ENCODE measurements around the gene MIF4GD.

The MIF4GD gene

DNA sequence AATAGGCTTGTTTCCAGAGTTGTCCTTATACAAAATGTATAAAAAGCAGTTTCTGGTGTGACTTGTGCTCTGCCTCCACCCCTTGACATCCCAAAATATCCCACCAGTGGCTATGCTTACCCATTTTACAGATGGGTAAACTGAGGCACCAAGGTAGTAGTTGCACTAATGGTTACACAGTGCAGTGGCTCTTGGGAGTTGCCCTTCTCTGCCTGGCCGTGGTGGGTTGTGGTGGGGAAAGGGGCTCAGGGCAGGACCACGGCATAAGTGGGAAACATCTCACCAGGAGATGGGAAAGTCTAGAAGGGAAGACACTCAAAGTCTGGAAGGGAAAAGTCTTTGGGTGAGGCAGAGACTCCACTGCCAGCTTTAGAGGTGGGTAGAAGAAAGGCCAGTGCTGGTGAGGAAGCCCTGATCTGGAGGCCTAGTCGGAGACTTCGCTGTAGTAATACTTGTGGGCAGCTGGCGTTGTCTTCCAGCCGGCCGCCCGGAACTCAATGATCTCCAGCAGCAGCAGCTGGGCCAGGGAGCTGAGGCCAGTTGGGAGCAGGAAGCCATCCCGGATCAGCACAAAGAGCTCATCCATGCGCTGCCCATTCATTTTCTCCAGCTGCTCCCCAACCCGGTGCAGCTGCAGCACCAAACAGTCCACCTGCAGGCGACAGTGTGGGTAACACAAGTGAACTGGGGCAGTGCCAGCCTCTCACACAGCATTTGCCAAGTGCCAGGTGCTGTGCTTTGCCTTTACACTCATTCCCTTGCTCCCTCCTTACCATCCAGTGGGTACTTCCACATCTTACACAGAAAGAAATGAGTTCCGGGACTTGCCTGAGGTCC is 4.5 kb downstream of the MIF4GD start:
- TF ChIP-seq, protein P1, sequence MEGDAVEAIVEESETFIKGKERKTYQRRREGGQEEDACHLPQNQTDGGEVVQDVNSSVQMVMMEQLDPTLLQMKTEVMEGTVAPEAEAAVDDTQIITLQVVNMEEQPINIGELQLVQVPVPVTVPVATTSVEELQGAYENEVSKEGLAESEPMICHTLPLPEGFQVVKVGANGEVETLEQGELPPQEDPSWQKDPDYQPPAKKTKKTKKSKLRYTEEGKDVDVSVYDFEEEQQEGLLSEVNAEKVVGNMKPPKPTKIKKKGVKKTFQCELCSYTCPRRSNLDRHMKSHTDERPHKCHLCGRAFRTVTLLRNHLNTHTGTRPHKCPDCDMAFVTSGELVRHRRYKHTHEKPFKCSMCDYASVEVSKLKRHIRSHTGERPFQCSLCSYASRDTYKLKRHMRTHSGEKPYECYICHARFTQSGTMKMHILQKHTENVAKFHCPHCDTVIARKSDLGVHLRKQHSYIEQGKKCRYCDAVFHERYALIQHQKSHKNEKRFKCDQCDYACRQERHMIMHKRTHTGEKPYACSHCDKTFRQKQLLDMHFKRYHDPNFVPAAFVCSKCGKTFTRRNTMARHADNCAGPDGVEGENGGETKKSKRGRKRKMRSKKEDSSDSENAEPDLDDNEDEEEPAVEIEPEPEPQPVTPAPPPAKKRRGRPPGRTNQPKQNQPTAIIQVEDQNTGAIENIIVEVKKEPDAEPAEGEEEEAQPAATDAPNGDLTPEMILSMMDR (IDR thresholded peaks at IDR 0.05) = no peak
- peaks cover 1 to 32% (median 16%) of the 10 kb centered on the region in 4 donors for H3K4me1 ChIP-seq
- H3K4me3 ChIP-seq = no peak overlapping the region
- no peaks in the 10 kb centered on the region for H3K27me3 ChIP-seq
- intact Hi-C loops (cut with DNase I; ENCODE audit: low total_unique reads) = no loop called here
- no peak for DNase-seq
- no peak overlapping the region for H3K27ac ChIP-seq
- H3K9me3 ChIP-seq = no peaks in the 10 kb centered on the region
- peaks cover 18 to 47% (median 23%) of the 10 kb centered on the region in 3 donors for H3K36me3 ChIP-seq

DNA sequence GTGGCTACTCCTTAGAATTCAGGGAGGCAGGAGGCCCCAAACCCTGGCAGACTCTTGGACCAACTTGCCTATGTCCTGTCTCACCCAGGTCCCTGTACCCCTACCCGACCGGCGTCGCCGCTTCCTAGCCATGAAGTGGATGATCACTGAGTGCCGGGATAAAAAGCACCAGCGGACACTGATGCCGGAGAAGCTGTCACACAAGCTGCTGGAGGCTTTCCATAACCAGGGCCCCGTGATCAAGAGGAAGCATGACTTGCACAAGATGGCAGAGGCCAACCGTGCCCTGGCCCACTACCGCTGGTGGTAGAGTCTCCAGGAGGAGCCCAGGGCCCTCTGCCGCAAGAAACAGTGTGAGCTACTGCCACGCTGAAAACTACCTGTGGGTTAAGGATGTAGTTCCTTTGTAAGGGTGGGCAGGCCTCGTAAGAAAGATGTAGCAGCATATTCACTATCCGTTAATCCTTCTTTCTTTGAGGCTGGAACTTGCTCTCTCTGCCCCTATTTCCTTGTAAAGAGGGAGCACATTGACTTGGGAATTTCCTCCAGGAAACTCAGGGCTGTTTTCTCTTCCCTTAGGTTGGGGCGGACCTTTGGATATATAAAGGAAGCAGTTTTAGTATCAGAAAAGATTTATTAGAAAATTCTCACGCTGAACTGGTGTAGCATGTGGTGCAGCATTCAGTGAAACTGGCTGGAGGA is 5.3 kb downstream of the MIF4GD start:
- H3K9me3 ChIP-seq = no peaks in the 10 kb centered on the region
- peaks cover 6 to 35% (median 17%) of the 10 kb centered on the region in 4 donors for H3K4me1 ChIP-seq
- no peak overlapping the region for H3K27ac ChIP-seq
- intact Hi-C loops (cut with DNase I; ENCODE audit: low total_unique reads) = no loop called here
- no peak for DNase-seq
- no peak overlapping the region for H3K4me3 ChIP-seq
- TF ChIP-seq, protein P1 (IDR thresholded peaks at IDR 0.05) = no peak
- peaks cover 18 to 47% (median 23%) of the 10 kb centered on the region in 3 donors for H3K36me3 ChIP-seq
- H3K27me3 ChIP-seq = no peaks in the 10 kb centered on the region

DNA sequence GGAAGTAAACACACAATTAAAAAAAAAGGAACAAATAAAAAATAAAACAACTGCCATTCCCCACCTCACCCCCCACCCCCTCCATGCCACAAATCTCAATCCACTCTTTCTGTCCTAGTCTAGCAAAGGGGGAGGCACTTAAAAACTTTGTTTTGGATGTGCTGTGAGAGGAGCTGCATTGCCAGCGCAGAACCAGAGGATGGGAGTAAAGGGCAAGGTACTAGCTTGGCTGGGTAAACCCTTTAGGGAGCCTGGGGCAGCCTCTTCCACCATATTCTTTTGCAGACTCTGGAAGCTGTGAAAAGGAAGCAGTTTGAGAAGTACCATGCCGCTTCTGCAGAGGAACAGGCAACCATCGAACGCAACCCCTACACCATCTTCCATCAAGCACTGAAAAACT is 8.0 kb downstream of the MIF4GD start:
- H3K4me1 ChIP-seq = peaks cover 6 to 43% (median 27%) of the 10 kb centered on the region in 4 donors
- TF ChIP-seq, protein P1 (IDR thresholded peaks at IDR 0.05) = no peak
- peak overlapping the region in 1 of 2 donors; percentile 98 for H3K4me3 ChIP-seq

DNA sequence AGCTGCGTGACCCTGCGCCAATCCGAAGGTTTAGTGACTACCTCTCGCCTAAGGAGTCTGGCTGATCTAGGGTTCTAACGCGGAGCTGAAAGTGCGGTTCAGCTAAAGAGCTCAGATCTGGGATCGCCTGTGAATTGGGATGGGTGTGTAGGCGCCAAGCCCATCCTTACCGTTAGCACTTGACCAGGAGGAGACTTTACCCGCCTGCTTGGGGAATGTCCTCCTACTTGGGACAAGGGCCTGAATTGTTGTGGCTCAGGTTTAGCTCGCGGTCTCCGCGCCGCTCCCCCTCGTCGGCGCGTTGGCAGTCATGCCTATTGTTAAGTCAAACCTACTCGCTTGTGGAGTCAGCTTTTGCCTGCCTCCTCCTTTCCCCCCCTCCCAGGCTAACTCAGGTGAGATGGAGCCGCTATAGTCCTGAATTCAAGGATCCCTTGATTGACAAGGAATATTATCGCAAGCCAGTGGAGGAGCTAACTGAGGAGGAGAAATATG is 8.9 kb downstream of the MIF4GD start:
- intact Hi-C loops (cut with DNase I; ENCODE audit: low total_unique reads) = no loop called here
- Histone ChIP-seq H3K36me3 (peaks cover 18 to 43% (median 23%) of the 10 kb centered on the region in 3 donors), H3K27me3 (no peaks in the 10 kb centered on the region), H3K27ac (peak overlapping the region; percentile 94 to 96), H3K4me1 (peaks cover 6 to 35% (median 27%) of the 10 kb centered on the region in 4 donors), H3K4me3 (peak overlapping the region; percentile 98), H3K9me3 (no peaks in the 10 kb centered on the region)
- TF ChIP-seq, protein P1 (IDR thresholded peaks at IDR 0.05) = no peak
- no peak for DNase-seq

More for the DNA sequence above, 8.0 kb downstream of the MIF4GD start:
- H3K9me3 ChIP-seq = no peaks in the 10 kb centered on the region
- no peak for DNase-seq
- no peak overlapping the region for H3K27ac ChIP-seq
- H3K27me3 ChIP-seq = no peaks in the 10 kb centered on the region
- intact Hi-C loops (cut with DNase I; ENCODE audit: low total_unique reads) = no loop called here
- H3K36me3 ChIP-seq = peaks cover 18 to 47% (median 23%) of the 10 kb centered on the region in 3 donors

DNA sequence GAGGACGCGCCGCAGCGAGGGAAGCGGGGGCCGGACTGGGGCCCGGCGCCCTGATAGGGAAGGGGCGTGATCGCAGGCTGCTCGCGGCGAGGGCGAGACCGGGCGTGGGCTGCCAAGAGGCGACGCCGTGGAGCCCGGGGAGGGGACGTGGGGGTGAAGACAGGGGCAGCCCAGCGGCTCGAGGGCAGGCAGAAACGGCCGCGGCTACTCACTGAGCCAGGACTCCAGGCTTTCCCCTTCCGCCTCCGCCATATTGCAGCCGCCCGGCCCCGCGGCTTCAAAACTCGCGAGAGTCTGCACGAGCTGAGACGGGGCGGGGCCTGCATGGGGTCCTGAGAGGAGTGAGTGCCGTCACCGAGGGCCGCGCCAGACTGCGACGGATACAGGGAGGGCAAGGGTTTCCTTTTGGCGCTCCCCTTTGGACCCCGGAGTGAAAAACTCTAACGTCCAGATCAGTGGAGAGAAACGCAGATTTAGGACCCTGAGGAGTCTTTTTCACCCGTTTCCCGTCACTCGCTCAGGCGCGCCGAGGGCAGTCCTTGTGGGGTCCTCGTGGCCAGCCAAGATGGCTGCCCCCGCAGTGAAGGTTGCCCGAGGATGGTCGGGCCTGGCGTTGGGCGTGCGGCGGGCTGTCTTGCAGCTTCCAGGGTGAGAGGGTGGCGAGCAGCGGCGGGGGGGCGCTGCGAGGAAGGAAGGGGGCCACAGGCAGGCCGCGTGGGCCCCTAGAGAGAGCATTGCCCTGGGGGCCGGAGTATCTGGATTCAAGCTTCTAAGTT is 9.5 kb downstream of the MIF4GD start, which contains the start of the genes GGA3 and MRPS7:
Gene GGA3 (minus strand): TSS at position 271 of the 776 bp plus-strand sequence. CDS start 19 bp downstream, at position 252.
Gene MRPS7 (plus strand): TSS at position 544 of the 776 bp plus-strand sequence. CDS start 22 bp downstream, at position 566.
- Histone ChIP-seq H3K9me3 (no peaks in the 10 kb centered on the region), H3K27me3 (no peaks in the 10 kb centered on the region), H3K4me1 (peaks cover 6 to 34% (median 27%) of the 10 kb centered on the region in 4 donors), H3K27ac (peak within 1 kb of the TSS; percentile 94 to 96), H3K4me3 (peak within 1 kb of the TSS; percentile 98), H3K36me3 (peaks cover 13 to 37% (median 21%) of the 10 kb centered on the region in 3 donors)
- DNase-seq = peak; percentile 96 to 97
- TF ChIP-seq, protein P1 (IDR thresholded peaks at IDR 0.05) = no peak
- intact Hi-C loops (cut with DNase I; ENCODE audit: low total_unique reads) = no loop called here
